ENCODE results near the gene RXRB. TPM values are rescaled to one million over a fixed set of nuclear protein-coding genes. Genes with fewer than 3 reads are reported as not detected.

The RXRB gene
- total and polyA plus RNA-seq, 2 of the 13 experiments (the other 11 are each of a cell fraction or from before 2014, with no cell fraction given): 26.7 to 55.7 TPM

DNA sequence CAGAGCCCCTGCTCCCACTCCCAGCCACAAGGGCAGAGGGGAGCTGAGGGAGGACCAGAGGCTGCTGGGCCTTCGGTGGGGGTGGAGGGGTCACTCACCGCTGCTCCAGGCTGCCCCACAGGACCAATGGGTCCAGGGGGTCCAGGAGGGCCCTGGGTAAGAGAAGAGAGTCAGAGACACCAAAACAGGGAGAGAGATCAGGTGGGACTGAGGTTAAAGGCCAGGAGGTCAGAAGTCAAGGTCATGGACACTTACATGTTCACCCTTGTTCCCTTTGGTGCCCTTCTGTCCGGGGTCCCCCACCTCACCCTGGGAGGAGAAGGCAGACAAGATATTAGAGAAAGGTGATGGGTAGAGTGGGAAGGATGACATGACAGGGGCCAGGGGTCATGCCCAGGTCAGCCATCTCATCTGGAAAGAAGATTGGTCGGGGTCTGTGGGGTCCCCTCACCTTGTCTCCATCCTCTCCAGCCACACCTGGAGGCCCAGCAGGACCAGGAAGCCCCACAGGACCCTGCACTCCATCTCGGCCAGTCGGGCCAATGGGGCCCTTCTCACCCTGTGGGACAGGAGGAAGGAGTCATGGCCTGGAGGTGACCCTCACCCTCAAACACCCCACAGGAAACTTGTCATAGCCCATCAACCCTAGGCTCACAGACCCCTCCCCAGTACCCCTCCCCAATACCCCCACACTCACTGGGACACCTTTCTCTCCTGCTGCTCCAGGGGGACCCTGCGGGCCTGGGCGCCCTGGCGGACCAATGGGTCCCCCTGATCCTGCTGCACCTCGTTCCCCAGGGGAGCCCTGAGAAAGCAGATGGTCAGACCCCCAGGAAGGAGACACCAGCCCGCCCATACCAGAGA, 29.2 kb downstream of the RXRB start:
- no peak overlapping the region for H3K9ac ChIP-seq (ENCODE audit: insufficient read depth, low read depth, low read length)
- no peak overlapping the region for H3K27ac ChIP-seq (ENCODE audit: extremely low read length, insufficient read depth, low read length)
- peaks cover 2 to 32% of the 10 kb centered on the region in 2 experiments; a peak in 3 of 5 replicates for H3K27me3 ChIP-seq (ENCODE audit: control insufficient read depth in 1 of 2, insufficient read depth in 2 of 2, low read length in 2 of 2)
- TF ChIP-seq SIN3A (IDR thresholded peaks at IDR 0.05; ENCODE audit: borderline replicate concordance, low read depth, low read length) (no peak), ZNF530 (CRISPR knock-in tag; IDR thresholded peaks at IDR 0.05; ENCODE audit: low read depth) (no peak), ZFP1 (CRISPR knock-in tag; IDR thresholded peaks at IDR 0.05) (no peak), NR2F6 (IDR thresholded peaks at IDR 0.05) (peak; percentile 50; the same call in 1 of the 2 replicates), NR2F6 (CRISPR knock-in tag; IDR thresholded peaks at IDR 0.05) (0 out of 2 replicates have a peak, but pooled peaks have one; percentile 23), ZNF777 (CRISPR knock-in tag; IDR thresholded peaks at IDR 0.05) (no peak)
- intact Hi-C loops (cut with micrococcal nuclease; ENCODE audit: unreplicated experiment) (no loop called here), in situ Hi-C loops (cut with HindIII; ENCODE audit: extremely low pct_ligation_motif_present, low pct_unique_long_range_greater_than_20kb) (no loop called here)
- H3K4me2 ChIP-seq (ENCODE audit: low read depth, low read length): no peak overlapping the region
- H3K4me1 ChIP-seq (ENCODE audit: insufficient read depth, low read length): peaks cover 26% of the 10 kb centered on the region
- FAIRE-seq (no peak), ATAC-seq (no peak), DNase-seq (ENCODE audit: low spot score) (no peak)
- no peaks in the 10 kb centered on the region for H3K36me3 ChIP-seq (replicated peaks in 1 of 2; ENCODE audit: control insufficient read depth in 1 of 2, insufficient read depth in 2 of 2, low read length in 2 of 2)
- ChIA-PET CTCF (ENCODE audit: low intra/inter-chr PET ratio, low total read pairs) (interaction anchor here (2.8 kb wide), 1 partner anchor 47 kb away, joined by 14 read pairs; no protein-coding TSS in a partner anchor), POLR2A (interaction anchor here (1.4 kb wide), 1 partner anchor 199 kb away, joined by 4 read pairs; no protein-coding TSS in a partner anchor)
- WGBS (ENCODE audit: low lambda C conversion rate): 57% methylated on average over 8 of the region's 11 CpGs
- no TSS peak for BruUV-seq (replicated peaks)
- H3K79me2 ChIP-seq (ENCODE audit: insufficient read depth, low read length): no peaks in the 10 kb centered on the region
- H3K9me3 ChIP-seq (ENCODE audit: low read length): no peaks in the 10 kb centered on the region
- no peaks in the 10 kb centered on the region for H4K20me1 ChIP-seq (ENCODE audit: insufficient read depth, low read length)
- H2AFZ ChIP-seq (ENCODE audit: low read length): no peak overlapping the region
- no peak overlapping the region for H3K4me3 ChIP-seq (replicated peaks in 1 of 3; ENCODE audit: insufficient read depth in 1 of 3, low read depth in 2 of 3, low read length in 3 of 3)

- WGBS (ENCODE audit: low lambda C conversion rate): 42% methylated on average over 9 of the region's 9 CpGs
- peaks cover 2 to 24% of the 10 kb centered on the region in 2 experiments; a peak in 3 of 5 replicates for H3K27me3 ChIP-seq (ENCODE audit: control insufficient read depth in 1 of 2, insufficient read depth in 2 of 2, low read length in 2 of 2)
- no peak overlapping the region for H3K4me3 ChIP-seq (replicated peaks in 1 of 3; ENCODE audit: insufficient read depth in 1 of 3, low read depth in 2 of 3, low read length in 3 of 3)
- intact Hi-C loops (cut with micrococcal nuclease; ENCODE audit: unreplicated experiment) (no loop called here), in situ Hi-C loops (cut with HindIII; ENCODE audit: extremely low pct_ligation_motif_present, low pct_unique_long_range_greater_than_20kb) (no loop called here)
- no peak overlapping the region for H3K27ac ChIP-seq (ENCODE audit: extremely low read length, insufficient read depth, low read length)
- H3K79me2 ChIP-seq (ENCODE audit: insufficient read depth, low read length): no peaks in the 10 kb centered on the region
- H3K9me3 ChIP-seq (ENCODE audit: low read length): no peaks in the 10 kb centered on the region
- no TSS peak for BruUV-seq (replicated peaks)
- H3K4me2 ChIP-seq (ENCODE audit: low read depth, low read length): no peak overlapping the region
- DNase-seq (ENCODE audit: low spot score): no peak
- CTCF ChIA-PET (ENCODE audit: low intra/inter-chr PET ratio, low total read pairs): no interaction called here
- H3K36me3 ChIP-seq (replicated peaks in 1 of 2; ENCODE audit: control insufficient read depth in 1 of 2, insufficient read depth in 2 of 2, low read length in 2 of 2): no peaks in the 10 kb centered on the region
- POLR2A ChIA-PET: no interaction called here
- FAIRE-seq: no peak
- ATAC-seq: no peak
- peaks cover 32% of the 10 kb centered on the region for H3K4me1 ChIP-seq (ENCODE audit: insufficient read depth, low read length)
- H4K20me1 ChIP-seq (ENCODE audit: insufficient read depth, low read length): no peaks in the 10 kb centered on the region
- no peak overlapping the region for H2AFZ ChIP-seq (ENCODE audit: low read length)
- no peak overlapping the region for H3K9ac ChIP-seq (ENCODE audit: insufficient read depth, low read depth, low read length)
- TF ChIP-seq HES4 (CRISPR knock-in tag; IDR thresholded peaks at IDR 0.05; ENCODE audit: borderline replicate concordance): no peak
- TF ChIP-seq ZGPAT (CRISPR knock-in tag; IDR thresholded peaks at IDR 0.05): no peak
- TF ChIP-seq MAFG (CRISPR knock-in tag; IDR thresholded peaks at IDR 0.05): no peak
- no peak for TF ChIP-seq ETS1 (CRISPR knock-in tag; IDR thresholded peaks at IDR 0.05)
- TF ChIP-seq PAWR (CRISPR knock-in tag; IDR thresholded peaks at IDR 0.05; ENCODE audit: borderline replicate concordance): no peak
- no peak for TF ChIP-seq ZNF234 (CRISPR knock-in tag; conservative IDR thresholded peaks at IDR 0.05)
- TF ChIP-seq MXI1 (IDR thresholded peaks at IDR 0.05; ENCODE audit: borderline replicate concordance, low read depth, low read length): no peak
- no peak for TF ChIP-seq TEAD2 (CRISPR knock-in tag; IDR thresholded peaks at IDR 0.05)
- TF ChIP-seq SALL1 (CRISPR knock-in tag; IDR thresholded peaks at IDR 0.05): no peak
These were observed 30.1 kb downstream of the RXRB start for GRCh38 chr6:33170176-33171015.
